ENCODE data around the gene VRK1.

VRK1 gene

DNA sequence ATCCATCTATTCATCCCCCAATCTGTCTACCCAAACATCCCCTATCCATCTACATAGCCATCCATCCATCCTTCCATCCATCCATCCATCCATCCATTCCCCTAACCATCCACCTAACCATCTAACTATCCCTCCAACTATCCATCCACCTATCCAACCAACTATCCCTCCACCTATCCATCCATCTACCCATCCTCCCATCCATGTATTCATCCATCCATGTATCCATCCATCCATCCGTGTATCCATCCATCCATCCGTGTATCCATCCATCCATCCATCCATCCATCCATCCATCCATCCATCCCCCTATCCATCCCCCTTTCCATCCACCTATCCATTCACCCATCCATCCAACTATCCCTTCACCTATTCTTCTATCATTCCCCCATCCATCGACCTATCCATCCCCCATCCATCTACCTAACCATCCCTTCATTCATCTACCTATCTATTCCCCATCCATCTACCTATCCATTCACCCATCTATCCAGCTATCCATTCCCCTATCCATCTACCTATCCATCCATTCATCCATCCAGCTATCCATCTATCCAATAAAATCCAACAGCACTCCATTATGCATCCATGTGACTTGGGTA, 131.7 kb downstream of the VRK1 start:
- no peak for DNase-seq

DNA sequence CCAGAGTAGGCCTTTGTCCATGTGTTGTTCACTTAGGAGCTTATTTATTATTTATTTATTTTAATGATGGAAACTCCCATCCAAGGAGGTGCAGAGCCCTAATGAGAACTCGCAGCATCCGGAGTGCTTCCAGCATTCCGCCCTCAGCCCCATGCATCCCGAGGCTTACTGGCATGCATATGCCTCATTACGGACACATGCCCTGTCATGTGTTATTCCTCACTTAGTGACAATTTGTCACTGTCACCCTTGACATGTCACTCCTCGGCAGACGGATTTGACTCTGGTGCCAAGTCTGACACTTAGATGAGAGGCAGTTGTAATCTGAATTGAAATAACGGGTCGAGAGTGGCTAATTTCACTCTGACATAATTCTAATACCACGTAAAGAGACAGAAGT, 132.8 kb downstream of the VRK1 start:
- no peak for DNase-seq

DNA sequence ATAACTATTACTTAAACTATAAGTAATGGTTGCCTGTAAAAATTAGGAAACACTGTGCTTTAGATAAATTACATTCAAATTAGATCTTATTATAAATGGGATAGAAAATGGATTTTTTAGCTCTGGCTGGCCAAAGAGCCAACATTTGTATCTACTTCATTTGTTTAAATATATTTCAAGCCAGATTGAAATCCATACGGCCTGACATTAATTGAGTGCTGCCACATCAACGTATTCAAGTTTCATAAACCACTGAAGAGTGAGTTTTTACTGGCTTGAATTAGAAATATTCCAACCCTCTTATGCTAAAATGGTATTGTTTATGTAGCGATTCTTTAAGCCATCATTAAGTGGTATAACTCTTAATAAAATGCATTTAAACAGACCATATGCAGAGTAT, 133.3 kb downstream of the VRK1 start:
- no peak for DNase-seq

All from stimulated activated CD4-positive, alpha-beta T cell treated with anti-CD3 and anti-CD28 coated beads, Interleukin-4, amount 100 ng/mL, for 4 hours (primary cell).